Body of pancreas (tissue), 4 donors: ENCODE data around the gene AKAP6. TPM values are rescaled to one million over a fixed set of nuclear protein-coding genes. Genes with fewer than 3 reads are reported as not detected.

Experiments
- ATAC-seq: fragments of 150-250 bp; one replicate; pipeline ENCODE4 v1.9.1; 2016
- DNase-seq, 4 donors: peaks; one replicate each; pipeline ENCODE4 v3.0.0-alpha.2; 2019
- H3K27ac ChIP-seq, 4 donors: fragments of 200-600 bp; sonication (generic); 1 replicate in 3 of 4; 2 replicates in 1 of 4; pipeline versions ENCODE4 v1.5.1 to v1.6.1; 2016 to 2019; ENCODE audit warnings: mild to moderate bottlenecking in 1 of 4, mixed read lengths in 1 of 4, moderate library complexity in 1 of 4
- H3K27me3 ChIP-seq, 2 donors: fragments of 200-600 bp; sonication (generic); one replicate each; pipeline ENCODE4 v1.6.0; 2016; ENCODE audit warnings: mild to moderate bottlenecking in 1 of 2
- H3K36me3 ChIP-seq, 2 donors: fragments of 200-600 bp; sonication (generic); replicated peaks in 1 of 2; 2 replicates each; pipeline ENCODE4 v1.5.1; 2016; ENCODE audit warnings: low read depth in 2 of 2; ENCODE audit not compliant: insufficient read depth in 1 of 2
- H3K4me1 ChIP-seq: fragments of 200-600 bp; sonication (generic); one replicate; pipeline ENCODE4 v1.6.0; 2016
- H3K4me3 ChIP-seq, 2 donors: fragments of 200-600 bp; sonication (generic); 1 replicate in 1 of 2; 2 replicates in 1 of 2; pipeline ENCODE4 v1.5.1; 2016 to 2019
- H3K9me3 ChIP-seq, 3 donors: fragments of 200-600 bp; sonication (generic); 1 replicate in 2 of 3; 2 replicates in 1 of 3; pipeline ENCODE4 v1.5.1; 2016
- CTCF ChIP-seq, 7 experiments: fragments of 450-650 bp in 4 of 7; fragments of 200-600 bp in 3 of 7; sonication (generic) in 3 of 7; IDR thresholded peaks; one replicate each; pipeline ENCODE4 v1.5.1; 2016 to 2019; ENCODE audit warnings: antibody characterized with exemption in 7 of 7
- POLR2A ChIP-seq, 3 donors: fragments of 450-650 bp; IDR thresholded peaks; one replicate each; pipeline ENCODE4 v1.6.1; 2016; ENCODE audit warnings: antibody characterized with exemption in 3 of 3, mild to moderate bottlenecking in 2 of 3
- WGBS, 2 donors: methylation state at CpG; one replicate each; pipeline ENCODE4 v1.1.5; 2017; 5-methylcytosine and 5-hydroxymethylcytosine counted together
- intact Hi-C: fragments of 100-400 bp; cut with DNase I; formaldehyde crosslinking; loops from one replicate; pipeline ENCODE4 v1.15.1; 2023
- total RNA-seq, 2 donors: library from RNA; depleted of rRNA; stranded (reverse); fragments of >200 nt; gene quantifications; one replicate each; pipeline ENCODE4 v1.1.0, GENCODE V29; 2016

Gene AKAP6
- total RNA-seq, 2 donors from 2014 or later = 2.0 to 2.9 TPM

- DNase-seq (no peak), ATAC-seq (no peak)
- Histone ChIP-seq H3K36me3 (no peaks in the 10 kb centered on the region), H3K9me3 (no peaks in the 10 kb centered on the region), H3K4me1 (no peaks in the 10 kb centered on the region), H3K27me3 (no peaks in the 10 kb centered on the region), H3K27ac (no peak overlapping the region), H3K4me3 (no peak overlapping the region)
- intact Hi-C loops = no loop called here
- 88 to 89% methylated on average over 2 of the region's 2 CpGs for WGBS, 2 donors
- no peak for TF ChIP-seq POLR2A (IDR thresholded peaks at IDR 0.05)
- TF ChIP-seq CTCF (IDR thresholded peaks at IDR 0.05) = no peak
Observed at GRCh38 chr14:32596390-32596789, 267.3 kb downstream of the AKAP6 start.

- no peak overlapping the region for H3K27ac ChIP-seq
- WGBS, 2 donors = 89 to 91% methylated on average over 2 of the region's 2 CpGs
- TF ChIP-seq CTCF (IDR thresholded peaks at IDR 0.05) = no peak
- TF ChIP-seq POLR2A (IDR thresholded peaks at IDR 0.05) = no peak
- H3K27me3 ChIP-seq = no peaks in the 10 kb centered on the region
- intact Hi-C loops = no loop called here
- DNase-seq = no peak
- H3K4me3 ChIP-seq = no peak overlapping the region
- no peaks in the 10 kb centered on the region for H3K4me1 ChIP-seq
- ATAC-seq = no peak
- no peaks in the 10 kb centered on the region for H3K9me3 ChIP-seq
- no peaks in the 10 kb centered on the region for H3K36me3 ChIP-seq
Observed at GRCh38 chr14:32597771-32598170, 268.7 kb downstream of the AKAP6 start.

GRCh38 chr14:32601069-32601468 is 272.0 kb downstream of the AKAP6 start:
- WGBS, 2 donors = 81 to 82% methylated on average over 2 of the region's 2 CpGs
- TF ChIP-seq CTCF (IDR thresholded peaks at IDR 0.05) (no peak), POLR2A (IDR thresholded peaks at IDR 0.05) (no peak)
- H3K36me3 ChIP-seq = no peaks in the 10 kb centered on the region

GRCh38 chr14:32601906-32602305 is 272.8 kb downstream of the AKAP6 start:
- H3K4me3 ChIP-seq = no peak overlapping the region
- intact Hi-C loops = no loop called here
- H3K9me3 ChIP-seq = no peaks in the 10 kb centered on the region
- H3K4me1 ChIP-seq = no peaks in the 10 kb centered on the region
- 69 to 74% methylated on average over 3 of the region's 3 CpGs for WGBS, 2 donors
- no peak overlapping the region for H3K27ac ChIP-seq
- ATAC-seq (no peak), DNase-seq (no peak)
- TF ChIP-seq CTCF (IDR thresholded peaks at IDR 0.05) (no peak), POLR2A (IDR thresholded peaks at IDR 0.05) (no peak)
- no peaks in the 10 kb centered on the region for H3K36me3 ChIP-seq
- no peaks in the 10 kb centered on the region for H3K27me3 ChIP-seq

More at GRCh38 chr14:32601069-32601468, 272.0 kb downstream of the AKAP6 start:
- H3K9me3 ChIP-seq = no peaks in the 10 kb centered on the region
- no peaks in the 10 kb centered on the region for H3K27me3 ChIP-seq
- no peaks in the 10 kb centered on the region for H3K4me1 ChIP-seq
- intact Hi-C loops = no loop called here
- H3K4me3 ChIP-seq = no peak overlapping the region
- DNase-seq (no peak), ATAC-seq (no peak)
- H3K27ac ChIP-seq = no peak overlapping the region

GRCh38 chr14:32602699-32603098 is 273.6 kb downstream of the AKAP6 start:
- no peak overlapping the region for H3K27ac ChIP-seq
- 78 to 89% methylated on average over 7 of the region's 7 CpGs for WGBS, 2 donors
- intact Hi-C loops = no loop called here
- DNase-seq (no peak), ATAC-seq (no peak)
- H3K4me1 ChIP-seq = no peaks in the 10 kb centered on the region
- no peak overlapping the region for H3K4me3 ChIP-seq
- no peaks in the 10 kb centered on the region for H3K9me3 ChIP-seq
- H3K27me3 ChIP-seq = no peaks in the 10 kb centered on the region
- no peaks in the 10 kb centered on the region for H3K36me3 ChIP-seq
- TF ChIP-seq CTCF (IDR thresholded peaks at IDR 0.05) = no peak
- TF ChIP-seq POLR2A (IDR thresholded peaks at IDR 0.05) = no peak
